HUDEP-2 (cell line): ENCODE results near the gene EGFL7.

Source experiments
- DNase-seq, 76 experiments: peaks; one replicate each; lab custom pipeline; 2025; ENCODE audit not compliant: unreplicated experiment in 76 of 76; lab: John Stamatoyannopoulos, UW

Gene EGFL7

GRCh38 chr9:136658849-136659535, 3.7 kb upstream of the EGFL7 start:
- no peak for DNase-seq

- no peak for DNase-seq
Measured at GRCh38 chr9:136659861-136660784, 2.6 kb upstream of the EGFL7 start.

GRCh38 chr9:136660971-136661550, 1.7 kb upstream of the EGFL7 start:
- DNase-seq: no peak

- DNase-seq: no peak
Measured at GRCh38 chr9:136661641-136662325, 933 bp upstream of the EGFL7 start.

- no peak for DNase-seq
Measured at GRCh38 chr9:136662326-136662655, 425 bp upstream of the EGFL7 start.

GRCh38 chr9:136664000-136664915, 1.5 kb downstream of the EGFL7 start:
- peak in 3 of 76 experiments; percentile 24 to 51 (median 28) for DNase-seq

GRCh38 chr9:136665111-136665703, 2.5 kb downstream of the EGFL7 start:
- peak in 20 of 76 experiments; percentile 14 to 63 (median 39) for DNase-seq

GRCh38 chr9:136665704-136666371, 3.1 kb downstream of the EGFL7 start:
- peak in 2 of 76 experiments; percentile 35 to 53 for DNase-seq

- DNase-seq: peak in 1 of 76 experiments; percentile 15
Measured at GRCh38 chr9:136666372-136667213, 3.9 kb downstream of the EGFL7 start.

- DNase-seq: no peak
Measured at GRCh38 chr9:136667214-136667939, 4.7 kb downstream of the EGFL7 start.

- DNase-seq: peak in 3 of 76 experiments; percentile 24 to 52 (median 31)
Measured at GRCh38 chr9:136667940-136668760, 5.4 kb downstream of the EGFL7 start.

GRCh38 chr9:136668983-136669790, 6.5 kb downstream of the EGFL7 start:
- peak in 4 of 76 experiments; percentile 25 to 44 (median 35) for DNase-seq

GRCh38 chr9:136669791-136670464, 7.2 kb downstream of the EGFL7 start:
- DNase-seq: no peak

- DNase-seq: no peak
Measured at GRCh38 chr9:136670576-136671253, 8.0 kb downstream of the EGFL7 start.

- DNase-seq: no peak
Measured at GRCh38 chr9:136671254-136671614, 8.5 kb downstream of the EGFL7 start.
